ENCODE results near the gene MED9. TPM values are rescaled to one million over a fixed set of nuclear protein-coding genes. Genes with fewer than 3 reads are reported as not detected.

MED9 gene
- total RNA-seq, 1 experiment from 2014 or later = 28.3 TPM

GRCh38 chr17:17526369-17526768 is 49.6 kb downstream of the MED9 start:
- DNase-seq (no peak), ATAC-seq (no peak)
- no peak overlapping the region for H3K4me2 ChIP-seq (ENCODE audit: low read length)
- H3K4me1 ChIP-seq (ENCODE audit: insufficient read depth, low read length) = no peaks in the 10 kb centered on the region
- H3K9ac ChIP-seq (ENCODE audit: low read length) = no peak overlapping the region
- intact Hi-C loops (cut with micrococcal nuclease) = no loop called here
- H3K4me3 ChIP-seq (ENCODE audit: low read length) = no peak overlapping the region
- no peak overlapping the region for H2AFZ ChIP-seq (ENCODE audit: low read length)
- H3K27ac ChIP-seq (ENCODE audit: low read length) = no peak overlapping the region
- ChIA-PET POLR2A (ENCODE audit: unreplicated experiment) (no interaction called here), CTCF (no interaction called here)
- no peaks in the 10 kb centered on the region for H3K9me3 ChIP-seq (ENCODE audit: low read length)
- no TSS peak for BruUV-seq (replicated peaks)
- no peaks in the 10 kb centered on the region for H3F3A ChIP-seq (ENCODE audit: low read length, unreplicated experiment)
- no peaks in the 10 kb centered on the region for H4K20me1 ChIP-seq (ENCODE audit: low read length)
- no peak for TF ChIP-seq EZH2phosphoT487 (IDR thresholded peaks at IDR 0.05; ENCODE audit: borderline replicate concordance, low read length)
- TF ChIP-seq, protein P1, sequence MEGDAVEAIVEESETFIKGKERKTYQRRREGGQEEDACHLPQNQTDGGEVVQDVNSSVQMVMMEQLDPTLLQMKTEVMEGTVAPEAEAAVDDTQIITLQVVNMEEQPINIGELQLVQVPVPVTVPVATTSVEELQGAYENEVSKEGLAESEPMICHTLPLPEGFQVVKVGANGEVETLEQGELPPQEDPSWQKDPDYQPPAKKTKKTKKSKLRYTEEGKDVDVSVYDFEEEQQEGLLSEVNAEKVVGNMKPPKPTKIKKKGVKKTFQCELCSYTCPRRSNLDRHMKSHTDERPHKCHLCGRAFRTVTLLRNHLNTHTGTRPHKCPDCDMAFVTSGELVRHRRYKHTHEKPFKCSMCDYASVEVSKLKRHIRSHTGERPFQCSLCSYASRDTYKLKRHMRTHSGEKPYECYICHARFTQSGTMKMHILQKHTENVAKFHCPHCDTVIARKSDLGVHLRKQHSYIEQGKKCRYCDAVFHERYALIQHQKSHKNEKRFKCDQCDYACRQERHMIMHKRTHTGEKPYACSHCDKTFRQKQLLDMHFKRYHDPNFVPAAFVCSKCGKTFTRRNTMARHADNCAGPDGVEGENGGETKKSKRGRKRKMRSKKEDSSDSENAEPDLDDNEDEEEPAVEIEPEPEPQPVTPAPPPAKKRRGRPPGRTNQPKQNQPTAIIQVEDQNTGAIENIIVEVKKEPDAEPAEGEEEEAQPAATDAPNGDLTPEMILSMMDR (conservative IDR thresholded peaks at IDR 0.05; ENCODE audit: low read depth, low read length) = no peak
- no peak for TF ChIP-seq EZH2 (IDR thresholded peaks at IDR 0.05; ENCODE audit: low read length, unreplicated experiment)
- H3K36me3 ChIP-seq (ENCODE audit: low read depth, low read length) = no peaks in the 10 kb centered on the region
- H3K79me2 ChIP-seq (ENCODE audit: low read length) = no peaks in the 10 kb centered on the region
- no peaks in the 10 kb centered on the region for H3K27me3 ChIP-seq (ENCODE audit: low read length)
- no peaks in the 10 kb centered on the region for H3K9me2 ChIP-seq (replicated peaks; ENCODE audit: low read length)

GRCh38 chr17:17527534-17527933 is 50.7 kb downstream of the MED9 start:
- no TSS peak for BruUV-seq (replicated peaks)

DNA sequence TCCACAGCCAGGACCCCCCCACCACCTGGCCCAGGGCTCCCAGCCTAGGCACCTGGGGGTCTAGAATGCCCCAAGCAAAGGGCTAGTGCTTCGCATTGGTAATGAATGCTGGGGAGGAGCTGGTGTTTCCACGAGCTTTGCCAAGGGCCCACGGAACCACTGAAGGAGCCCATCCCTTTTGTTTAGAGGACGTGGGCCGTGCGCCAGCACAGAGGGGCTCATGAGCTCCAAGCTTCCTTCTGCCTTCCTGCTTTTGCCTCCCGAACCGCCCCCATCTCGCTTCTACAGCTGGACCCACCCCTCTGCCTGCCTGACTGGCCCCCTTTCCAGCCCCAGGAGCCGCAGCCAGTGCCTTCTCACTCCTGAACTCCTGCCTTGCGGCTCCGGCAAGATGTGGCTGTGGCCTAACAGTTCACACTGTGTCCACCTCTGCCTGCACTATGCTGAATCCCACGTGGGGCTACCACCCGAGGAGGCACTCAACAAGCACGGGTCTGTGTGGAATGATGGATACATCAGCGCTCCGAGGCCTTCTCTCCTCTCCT is 51.2 kb downstream of the MED9 start:
- BruUV-seq (replicated peaks) = no TSS peak
- no peaks in the 10 kb centered on the region for H3K4me1 ChIP-seq (ENCODE audit: insufficient read depth, low read length)
- no peaks in the 10 kb centered on the region for H3K36me3 ChIP-seq (ENCODE audit: low read depth, low read length)
- intact Hi-C loops (cut with micrococcal nuclease) = no loop called here
- H3K9ac ChIP-seq (ENCODE audit: low read length) = no peak overlapping the region
- ATAC-seq (no peak), DNase-seq (no peak)
- CTCF ChIA-PET = interaction anchor here (0.6 kb wide), 1 partner anchor 10 kb away, joined by 3 read pairs; no protein-coding TSS in a partner anchor
- no peak overlapping the region for H3K4me2 ChIP-seq (ENCODE audit: low read length)
- no peaks in the 10 kb centered on the region for H4K20me1 ChIP-seq (ENCODE audit: low read length)
- no peak overlapping the region for H2AFZ ChIP-seq (ENCODE audit: low read length)
- no peaks in the 10 kb centered on the region for H3K9me2 ChIP-seq (replicated peaks; ENCODE audit: low read length)
- H3K9me3 ChIP-seq (ENCODE audit: low read length) = peaks cover 10% of the 10 kb centered on the region; the same call in 1 of the 2 replicates
- H3K4me3 ChIP-seq (ENCODE audit: low read length) = no peak overlapping the region
- TF ChIP-seq EZH2 (IDR thresholded peaks at IDR 0.05; ENCODE audit: low read length, unreplicated experiment) (no peak), EZH2phosphoT487 (IDR thresholded peaks at IDR 0.05; ENCODE audit: borderline replicate concordance, low read length) (no peak)
- TF ChIP-seq, protein P1 (conservative IDR thresholded peaks at IDR 0.05; ENCODE audit: low read depth, low read length) = no peak
- no peaks in the 10 kb centered on the region for H3F3A ChIP-seq (ENCODE audit: low read length, unreplicated experiment)
- H3K79me2 ChIP-seq (ENCODE audit: low read length) = no peaks in the 10 kb centered on the region
- H3K27ac ChIP-seq (ENCODE audit: low read length) = no peak overlapping the region
- POLR2A ChIA-PET (ENCODE audit: unreplicated experiment) = no interaction called here
- no peaks in the 10 kb centered on the region for H3K27me3 ChIP-seq (ENCODE audit: low read length)

More at GRCh38 chr17:17527534-17527933, 50.7 kb downstream of the MED9 start:
- Histone ChIP-seq H3K4me3 (ENCODE audit: low read length) (no peak overlapping the region), H2AFZ (ENCODE audit: low read length) (no peak overlapping the region), H3K27me3 (ENCODE audit: low read length) (no peaks in the 10 kb centered on the region), H3K9ac (ENCODE audit: low read length) (no peak overlapping the region), H3K9me2 (replicated peaks; ENCODE audit: low read length) (no peaks in the 10 kb centered on the region), H3F3A (ENCODE audit: low read length, unreplicated experiment) (no peaks in the 10 kb centered on the region), H3K4me2 (ENCODE audit: low read length) (no peak overlapping the region), H3K79me2 (ENCODE audit: low read length) (no peaks in the 10 kb centered on the region), H3K4me1 (ENCODE audit: insufficient read depth, low read length) (no peaks in the 10 kb centered on the region), H3K36me3 (ENCODE audit: low read depth, low read length) (no peaks in the 10 kb centered on the region), H4K20me1 (ENCODE audit: low read length) (no peaks in the 10 kb centered on the region), H3K27ac (ENCODE audit: low read length) (no peak overlapping the region), H3K9me3 (ENCODE audit: low read length) (peaks cover 9% of the 10 kb centered on the region; the same call in 1 of the 2 replicates)
- intact Hi-C loops (cut with micrococcal nuclease) = no loop called here
- TF ChIP-seq EZH2phosphoT487 (IDR thresholded peaks at IDR 0.05; ENCODE audit: borderline replicate concordance, low read length) (no peak), EZH2 (IDR thresholded peaks at IDR 0.05; ENCODE audit: low read length, unreplicated experiment) (no peak)
- TF ChIP-seq, protein P1 (conservative IDR thresholded peaks at IDR 0.05; ENCODE audit: low read depth, low read length) = no peak
- ChIA-PET CTCF (interaction anchor here (0.6 kb wide), 1 partner anchor 11 kb away, joined by 3 read pairs; no protein-coding TSS in a partner anchor), POLR2A (ENCODE audit: unreplicated experiment) (no interaction called here)
- DNase-seq (no peak), ATAC-seq (no peak)

Measured in PC-3 (cell line).